Panc1 (cell line): ENCODE measurements around the gene DPP9.

ENCODE experiments used
- CTCF ChIP-seq: fragments of 450-650 bp; IDR thresholded peaks from 2 replicates; pipeline ENCODE4 v1.5.1; 2017; ENCODE audit warnings: mild to moderate bottlenecking
- POLR2AphosphoS5 ChIP-seq: IDR thresholded peaks from 2 replicates; pipeline ENCODE4 v1.6.1; 2012; ENCODE audit warnings: mild to moderate bottlenecking, low read depth, low read length, moderate library complexity
- REST ChIP-seq, 2 experiments: IDR thresholded peaks; 2 replicates each; pipeline ENCODE4 v1.6.1; 2011 to 2012; ENCODE audit warnings: low read depth in 2 of 2, control low read depth in 1 of 2, low read length in 1 of 2, mild to moderate bottlenecking in 1 of 2, moderate library complexity in 1 of 2; ENCODE audit not compliant: insufficient read depth in 1 of 2
- SIN3A ChIP-seq: IDR thresholded peaks from 2 replicates; pipeline ENCODE4 v1.6.1; 2012; ENCODE audit warnings: low read depth, mild to moderate bottlenecking, low read length, moderate library complexity, borderline replicate concordance; ENCODE audit not compliant: insufficient read depth

- no peak for TF ChIP-seq CTCF
- no peak; the same call in 1 of the 2 replicates for TF ChIP-seq POLR2AphosphoS5
- TF ChIP-seq REST (IDR thresholded peaks at IDR 0.05; ENCODE audit: insufficient read depth in 1 of 2, low read depth in 2 of 2, low read length in 1 of 2), result no peak
- no peak for TF ChIP-seq SIN3A
Observed at GRCh38 chr19:4673726-4674125, 49.9 kb downstream of the DPP9 start.
